IMR-90 (cell line): ENCODE measurements around the gene COPA. TPM values are rescaled to one million over a fixed set of nuclear protein-coding genes. Genes with fewer than 3 reads are reported as not detected.
"Not testable (repeated sequence)": the region's sequence is repeated elsewhere in the genome, so short reads cannot be mapped to it uniquely, and the experiment has no call there.

Experiments used
- ATAC-seq: fragments of 200-7000 bp; cut with Tn5 transposase; 2 replicates; pipeline ENCODE4 v1.9.1; 2020; ENCODE audit warnings: low read depth, mild to moderate bottlenecking, moderate library complexity
- BruUV-seq: library from RNA; stranded (reverse); fragments of 400-500 nt; replicated peaks from 2 replicates; lab custom pipeline; 2021; lab: Mats Ljungman, UMichigan
- CTCF ChIA-PET: fragments of 300-600 bp; formaldehyde crosslinking; extraction: SDS; loops from one replicate; lab custom pipeline; 2021; ENCODE audit warnings: antibody characterized with exemption; lab: Yijun Ruan, JAX
- POLR2A ChIA-PET: fragments of 300-600 bp; sonication (Branson Sonifier 250); formaldehyde crosslinking; loops from one replicate; lab custom pipeline; 2022; ENCODE audit warnings: antibody characterized with exemption; ENCODE audit not compliant: unreplicated experiment; lab: Charles Lee
- DNase-seq: peaks from one replicate; pipeline ENCODE4 v3.0.0; 2013
- H2AFZ ChIP-seq: replicated peaks from 2 replicates; pipeline ENCODE3; 2013; ENCODE audit warnings: low read length, mild to moderate bottlenecking; ENCODE audit not compliant: poor library complexity
- H2AK5ac ChIP-seq: 2 replicates; pipeline ENCODE4 v1.6.1; 2013; ENCODE audit warnings: low read depth, low read length, inconsistent platforms
- H2AK9ac ChIP-seq: replicated peaks from 2 replicates; pipeline ENCODE3; 2013; ENCODE audit warnings: mild to moderate bottlenecking, low read depth, low read length, moderate library complexity; ENCODE audit not compliant: poor library complexity
- H2BK120ac ChIP-seq: 2 replicates; pipeline ENCODE4 v1.6.1; 2013; ENCODE audit warnings: low read depth, low read length, inconsistent platforms
- H2BK15ac ChIP-seq: 3 replicates; pipeline ENCODE4 v1.6.1; 2013; ENCODE audit warnings: low read depth, low read length, inconsistent platforms
- H2BK20ac ChIP-seq: 2 replicates; pipeline ENCODE4 v1.6.1; 2013; ENCODE audit warnings: low read depth, mild to moderate bottlenecking, inconsistent platforms, low read length, moderate library complexity
- H2BK5ac ChIP-seq: 2 replicates; pipeline ENCODE4 v1.6.1; 2013; ENCODE audit warnings: mild to moderate bottlenecking, low read depth, low read length, inconsistent platforms; ENCODE audit not compliant: poor library complexity, severe bottlenecking
- H3K14ac ChIP-seq: replicated peaks from 2 replicates; pipeline ENCODE4 v1.6.1; 2013; ENCODE audit warnings: low read depth, low read length, inconsistent platforms
- H3K18ac ChIP-seq: 2 replicates; pipeline ENCODE4 v1.6.1; 2013; ENCODE audit warnings: low read depth, low read length, control low read depth
- H3K23ac ChIP-seq: 2 replicates; pipeline ENCODE4 v1.6.1; 2013; ENCODE audit warnings: low read depth, low read length, inconsistent platforms
- H3K27ac ChIP-seq: 2 replicates; pipeline ENCODE4 v1.5.1; 2013; ENCODE audit warnings: mild to moderate bottlenecking, control low read depth, low read length; ENCODE audit not compliant: insufficient read depth
- H3K27me3 ChIP-seq: 2 replicates; pipeline ENCODE4 v1.6.1; 2013; ENCODE audit warnings: low read length; ENCODE audit not compliant: control insufficient read depth, insufficient read depth
- H3K36me3 ChIP-seq: 2 replicates; pipeline ENCODE4 v1.6.1; 2013; ENCODE audit warnings: low read length, mixed read lengths; ENCODE audit not compliant: control insufficient read depth, insufficient read depth
- H3K4ac ChIP-seq: 2 replicates; pipeline ENCODE4 v1.6.1; 2013; ENCODE audit warnings: low read depth, low read length, inconsistent platforms
- H3K4me1 ChIP-seq: 2 replicates; pipeline ENCODE4 v1.6.1; 2013; ENCODE audit warnings: low read length, mixed read lengths; ENCODE audit not compliant: control insufficient read depth, insufficient read depth
- H3K4me2 ChIP-seq: 2 replicates; pipeline ENCODE4 v1.6.1; 2013; ENCODE audit warnings: low read depth, mild to moderate bottlenecking, control low read depth, low read length, moderate library complexity
- H3K4me3 ChIP-seq: 2 replicates; pipeline ENCODE4 v1.5.1; 2013; ENCODE audit warnings: low read depth, mild to moderate bottlenecking, control low read depth, low read length, moderate library complexity; ENCODE audit not compliant: insufficient read depth
- H3K56ac ChIP-seq: 2 replicates; pipeline ENCODE4 v1.6.1; 2013; ENCODE audit warnings: low read length, inconsistent platforms; ENCODE audit not compliant: insufficient read depth; ENCODE audit errors: extremely low read depth
- H3K79me1 ChIP-seq, 2 experiments: 2 replicates each; pipeline ENCODE4 v1.6.1; 2013; ENCODE audit warnings: low read length in 2 of 2, inconsistent platforms in 1 of 2, low read depth in 1 of 2
- H3K9ac ChIP-seq: 2 replicates; pipeline ENCODE4 v1.6.1; 2013; ENCODE audit warnings: low read depth, low read length, control low read depth
- H3K9me1 ChIP-seq: 2 replicates; pipeline ENCODE4 v1.6.1; 2013; ENCODE audit warnings: low read length, inconsistent platforms; ENCODE audit not compliant: insufficient read depth
- H3K9me3 ChIP-seq: 2 replicates; pipeline ENCODE4 v1.6.1; 2013; ENCODE audit warnings: low read length; ENCODE audit not compliant: control insufficient read depth, insufficient read depth
- H4K20me1 ChIP-seq: 2 replicates; pipeline ENCODE4 v1.6.1; 2013; ENCODE audit warnings: low read length, inconsistent platforms; ENCODE audit not compliant: insufficient read depth
- H4K5ac ChIP-seq: 2 replicates; pipeline ENCODE4 v1.6.1; 2013; ENCODE audit warnings: mild to moderate bottlenecking, low read depth, low read length, control low read depth
- H4K8ac ChIP-seq, 2 experiments: 2 replicates each; pipeline ENCODE4 v1.6.1; 2013; ENCODE audit warnings: low read depth in 2 of 2, low read length in 2 of 2, control low read depth in 1 of 2, inconsistent platforms in 1 of 2
- H4K91ac ChIP-seq: 2 replicates; pipeline ENCODE4 v1.6.1; 2013; ENCODE audit warnings: low read depth, low read length, inconsistent platforms; ENCODE audit not compliant: insufficient read depth
- WGBS, 2 experiments: methylation state at CpG; one replicate each; pipeline versions ENCODE4 v1.1.5 to v1.1.7; 2013; ENCODE audit warnings: missing lambda C conversion rate in 2 of 2; ENCODE audit not compliant: insufficient read length in 1 of 2; ENCODE audit errors: extremely low coverage in 2 of 2; 5-methylcytosine and 5-hydroxymethylcytosine counted together
- dilution Hi-C: fragments of 300-500 bp; cut with HindIII; formaldehyde crosslinking; loops from one replicate; pipeline ENCODE4 v1.14.3; 2018; ENCODE audit warnings: low sequenced_read_pairs; ENCODE audit not compliant: unreplicated experiment
- in situ Hi-C: fragments of 300-500 bp; cut with MboI; formaldehyde crosslinking; loops from 3 replicates; pipeline ENCODE4 v1.14.3; 2019; ENCODE audit warnings: low sequenced_read_pairs, inconsistent platforms, mixed read lengths
- intact Hi-C: fragments of 100-400 bp; cut with micrococcal nuclease; formaldehyde crosslinking; loops from 2 replicates; pipeline ENCODE4 v1.10.0; 2022
- polyA plus RNA-seq, 3 experiments: library from polyadenylated mRNA; depleted of rRNA; stranded (reverse); fragments of >200 nt; gene quantifications; 2 replicates each; pipeline ENCODE4 v1.2.3, GENCODE V29; 2012; ENCODE audit warnings: low replicate concordance in 1 of 3
- total RNA-seq: library from RNA; depleted of rRNA; stranded (reverse); fragments of >200 nt; gene quantifications from 2 replicates; pipeline ENCODE4 v1.2.3, GENCODE V29; 2012

Gene COPA
- total and polyA plus RNA-seq, 2 of the 4 experiments (the other 2 are of a cell fraction) = 204 to 436 TPM

- DNase-seq, H3K9ac ChIP-seq, H4K91ac ChIP-seq, H3K4me3 ChIP-seq, BruUV-seq, H2AK5ac ChIP-seq, H4K8ac ChIP-seq, in situ Hi-C loops, intact Hi-C loops, H3K56ac ChIP-seq, H4K5ac ChIP-seq, H3K4ac ChIP-seq, dilution Hi-C loops, H2AFZ ChIP-seq, H2BK15ac ChIP-seq, H3K4me2 ChIP-seq, H2BK5ac ChIP-seq, H3K9me3 ChIP-seq, H2BK120ac ChIP-seq, H3K23ac ChIP-seq, H2BK20ac ChIP-seq, H3K9me1 ChIP-seq, H3K4me1 ChIP-seq, ATAC-seq, POLR2A ChIA-PET, H3K27me3 ChIP-seq, H3K27ac ChIP-seq, H3K18ac ChIP-seq, H2AK9ac ChIP-seq, H3K14ac ChIP-seq: not testable (repeated sequence)
- Histone ChIP-seq H3K36me3 (peaks cover 34% of the 10 kb centered on the region), H3K79me1 (peaks cover 27 to 36% of the 10 kb centered on the region in 2 experiments), H4K20me1 (peaks cover 16% of the 10 kb centered on the region; the same call in 1 of the 2 replicates)
- CTCF ChIA-PET = interaction anchor here (0.6 to 1.0 kb wide), 4 partner anchors 14 to 179 kb away, joined by 3 to 6 read pairs (median 4); no protein-coding TSS in a partner anchor
- no CpG with 5 or more reads among the region's 12 CpGs for WGBS, 2 experiments
Measured at GRCh38 chr1:160287769-160288168, 55.3 kb downstream of the COPA start.
